Activated CD4-positive, alpha-beta T cell treated with anti-CD3 and anti-CD28 coated beads for 36 hours (primary cell): ENCODE results near the gene NRXN3. TPM values are rescaled to one million over a fixed set of nuclear protein-coding genes. Genes with fewer than 3 reads are reported as not detected.

Experiments used
- ATAC-seq: fragments of 200-7000 bp; cut with Tn5 transposase; one replicate; pipeline ENCODE4 v1.10.0; 2021; ENCODE audit warnings: mild to moderate bottlenecking, moderate library complexity
- CTCF ChIA-PET: fragments of 350-600 bp; sonication (Branson Sonifier 250); formaldehyde crosslinking; loops from one replicate; lab custom pipeline; 2021; ENCODE audit warnings: antibody characterized with exemption; lab: Charles Lee
- POLR2A ChIA-PET: fragments of 350-600 bp; sonication (Branson Sonifier 250); formaldehyde crosslinking; loops from one replicate; lab custom pipeline; 2021; ENCODE audit warnings: antibody characterized with exemption, inconsistent platforms; lab: Charles Lee
- DNase-seq: peaks from one replicate; pipeline ENCODE4 v3.0.0-alpha.2; 2020
- H3K27ac Mint-ChIP-seq: one replicate; pipeline ENCODE4 v1.8.0; 2021; ENCODE audit warnings: mixed read lengths
- H3K27me3 Mint-ChIP-seq: one replicate; pipeline ENCODE4 v1.8.0; 2021; ENCODE audit warnings: mixed read lengths
- H3K36me3 Mint-ChIP-seq: one replicate; pipeline ENCODE4 v1.8.0; 2021; ENCODE audit warnings: low read depth, mixed read lengths
- H3K4me1 Mint-ChIP-seq: one replicate; pipeline ENCODE4 v1.8.0; 2021; ENCODE audit warnings: mixed read lengths
- H3K4me3 Mint-ChIP-seq: one replicate; pipeline ENCODE4 v1.8.0; 2021; ENCODE audit warnings: mild to moderate bottlenecking, moderate library complexity, mixed read lengths
- H3K9me3 Mint-ChIP-seq: one replicate; pipeline ENCODE4 v1.8.0; 2021; ENCODE audit warnings: low read depth, mixed read lengths
- intact Hi-C, 2 experiments: fragments of 100-400 bp; cut with DNase I in 1 of 2; cut with micrococcal nuclease in 1 of 2; formaldehyde crosslinking; loops; one replicate each; pipeline versions ENCODE4 v1.14.2 to v1.15.1; 2022 to 2024; cut with DNase I, micrococcal nuclease
- total RNA-seq, 2 experiments: library from RNA; stranded (reverse); gene quantifications; one replicate each; pipeline ENCODE4 v1.2.3, GENCODE V29; 2021

Gene NRXN3
- total RNA-seq, 2 experiments from 2014 or later: not detected

DNA sequence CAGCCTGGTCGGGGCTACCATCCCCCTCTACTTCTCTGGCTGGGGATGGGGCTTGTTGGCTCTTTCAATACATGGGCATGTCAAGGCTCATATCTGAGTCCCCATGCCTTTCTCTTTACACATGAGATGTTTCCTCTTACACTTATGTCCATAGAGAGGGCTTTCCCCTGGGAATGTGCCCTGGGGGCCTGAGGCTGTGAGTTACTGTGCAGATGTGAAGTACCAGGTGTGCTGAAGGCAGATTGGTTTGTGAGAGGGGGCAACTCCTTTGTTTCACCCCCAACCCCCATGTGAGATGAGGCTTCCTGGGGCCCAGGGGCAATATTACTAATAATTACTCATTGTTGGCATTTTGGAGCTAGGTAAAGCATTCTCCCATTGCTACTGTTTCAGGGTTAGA, 32.8 kb downstream of the NRXN3 start:
- DNase-seq (no peak), ATAC-seq (no peak)
- H3K9me3 Mint-ChIP-seq: no peaks in the 10 kb centered on the region
- no peaks in the 10 kb centered on the region for H3K36me3 Mint-ChIP-seq
- H3K4me3 Mint-ChIP-seq: no peak overlapping the region
- ChIA-PET CTCF (no interaction called here), POLR2A (no interaction called here)
- H3K27ac Mint-ChIP-seq: no peak overlapping the region
- peaks cover 8% of the 10 kb centered on the region for H3K4me1 Mint-ChIP-seq
- intact Hi-C loops: no loop called here
- peaks cover 2% of the 10 kb centered on the region for H3K27me3 Mint-ChIP-seq

- Mint-ChIP-seq H3K4me3 (no peak overlapping the region), H3K36me3 (no peaks in the 10 kb centered on the region), H3K4me1 (peaks cover 2% of the 10 kb centered on the region), H3K9me3 (no peaks in the 10 kb centered on the region), H3K27ac (no peak overlapping the region), H3K27me3 (no peaks in the 10 kb centered on the region)
- ATAC-seq (no peak), DNase-seq (no peak)
- ChIA-PET POLR2A (no interaction called here), CTCF (no interaction called here)
- intact Hi-C loops: no loop called here
Measured at GRCh38 chr14:78207414-78207813, 37.2 kb downstream of the NRXN3 start.

DNA sequence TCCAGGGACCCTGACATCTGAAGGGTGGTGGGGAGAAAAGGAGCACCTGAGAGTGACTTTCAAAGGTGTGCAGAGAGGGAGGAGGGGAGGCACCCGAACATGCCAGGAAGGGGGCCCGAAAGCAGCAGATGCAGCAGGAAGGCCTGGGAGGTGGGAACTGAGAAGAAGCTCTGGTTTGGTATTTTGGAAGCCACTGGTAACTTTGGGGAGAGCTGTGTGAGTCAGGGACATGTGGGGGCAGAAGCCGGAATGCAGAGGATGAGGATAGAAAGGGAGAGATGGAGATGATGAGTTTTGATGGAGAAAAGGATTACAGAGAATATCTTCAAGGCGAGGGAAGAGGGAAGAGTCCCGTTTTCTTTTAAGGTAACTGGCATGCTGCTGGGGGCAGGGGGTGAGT, 50.1 kb downstream of the NRXN3 start:
- intact Hi-C loops: no loop called here
- DNase-seq: no peak
- no peaks in the 10 kb centered on the region for H3K9me3 Mint-ChIP-seq
- ATAC-seq: no peak
- no peaks in the 10 kb centered on the region for H3K36me3 Mint-ChIP-seq
- POLR2A ChIA-PET: no interaction called here
- no peak overlapping the region for H3K27ac Mint-ChIP-seq
- no peaks in the 10 kb centered on the region for H3K27me3 Mint-ChIP-seq
- H3K4me3 Mint-ChIP-seq: no peak overlapping the region
- CTCF ChIA-PET: no interaction called here
- H3K4me1 Mint-ChIP-seq: no peaks in the 10 kb centered on the region

DNA sequence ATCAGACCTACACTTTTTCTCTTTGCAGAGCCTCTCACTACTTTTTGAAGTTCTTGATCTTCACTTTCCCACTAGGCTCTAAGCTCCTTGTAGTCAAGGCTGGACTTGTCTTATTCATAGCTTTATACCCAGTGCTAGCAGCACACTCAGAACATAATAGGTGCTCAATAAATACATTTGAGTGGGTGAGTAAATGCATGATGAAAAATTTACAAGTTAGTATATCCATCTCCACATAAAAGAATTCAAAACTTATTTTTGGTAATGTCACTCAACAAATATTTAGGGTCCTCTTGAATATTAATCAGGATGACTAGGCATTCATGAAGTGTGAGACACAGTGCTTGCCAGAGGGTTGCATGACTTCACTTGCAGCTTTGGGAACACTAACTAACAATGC, 52.6 kb downstream of the NRXN3 start:
- Mint-ChIP-seq H3K4me1 (no peaks in the 10 kb centered on the region), H3K4me3 (no peak overlapping the region), H3K36me3 (no peaks in the 10 kb centered on the region), H3K9me3 (no peaks in the 10 kb centered on the region), H3K27ac (no peak overlapping the region), H3K27me3 (peaks cover 3% of the 10 kb centered on the region)
- ATAC-seq (no peak), DNase-seq (no peak)
- intact Hi-C loops: no loop called here
- ChIA-PET CTCF (no interaction called here), POLR2A (no interaction called here)

- POLR2A ChIA-PET: no interaction called here
- Mint-ChIP-seq H3K27ac (no peak overlapping the region), H3K9me3 (no peaks in the 10 kb centered on the region), H3K4me3 (no peak overlapping the region), H3K4me1 (peaks cover 11% of the 10 kb centered on the region), H3K27me3 (peaks cover 15% of the 10 kb centered on the region), H3K36me3 (no peaks in the 10 kb centered on the region)
- no peak for ATAC-seq
- CTCF ChIA-PET: interaction anchor here (0.7 kb wide), 1 partner anchor 149 kb away, joined by 3 read pairs; no protein-coding TSS in a partner anchor
- intact Hi-C loops: loop anchor here in 1 of 2 experiments (2.0 kb wide), 1 partner anchor 51 kb away; no protein-coding TSS in a partner anchor
- DNase-seq: no peak
Measured at GRCh38 chr14:78227248-78228077, 57.3 kb downstream of the NRXN3 start.

DNA sequence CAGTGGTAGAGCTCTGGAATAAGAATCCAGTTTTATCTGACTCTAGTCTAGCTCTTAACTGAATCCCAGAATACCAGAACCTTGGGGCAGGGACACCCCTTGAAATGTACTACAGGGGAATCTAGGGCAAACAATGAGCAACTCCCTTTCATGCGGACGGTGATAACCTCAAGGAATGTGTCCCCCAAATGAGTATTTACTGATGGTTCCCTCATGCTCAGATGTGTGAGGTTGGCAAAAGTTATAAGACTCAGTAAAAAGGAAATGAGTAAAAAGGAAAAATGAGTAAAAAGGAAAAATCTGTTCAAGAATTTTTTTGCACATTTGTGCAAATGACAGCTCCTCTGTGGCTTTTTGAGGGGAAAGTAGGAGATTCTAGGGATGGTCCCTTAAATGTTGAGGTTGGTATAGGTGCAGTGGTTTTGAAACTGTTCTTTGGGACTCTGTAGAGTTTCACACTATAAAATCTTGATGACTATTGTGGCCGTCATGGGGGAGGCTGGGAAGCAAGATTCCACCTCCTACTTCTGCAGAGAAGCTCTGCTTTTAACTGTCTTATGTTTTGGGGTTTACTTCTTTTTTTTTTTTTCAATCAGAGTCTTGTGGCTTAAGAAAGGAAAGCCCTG, 58.6 kb downstream of the NRXN3 start:
- intact Hi-C loops: loop anchor here in 1 of 2 experiments (1.0 to 2.0 kb wide), 2 partner anchors 25 to 50 kb away; no protein-coding TSS in a partner anchor
- no peaks in the 10 kb centered on the region for H3K9me3 Mint-ChIP-seq
- POLR2A ChIA-PET: no interaction called here
- CTCF ChIA-PET: interaction anchor here (0.8 kb wide), 1 partner anchor 242 kb away, joined by 4 read pairs; no protein-coding TSS in a partner anchor
- peaks cover 11% of the 10 kb centered on the region for H3K4me1 Mint-ChIP-seq
- no peak overlapping the region for H3K4me3 Mint-ChIP-seq
- H3K27ac Mint-ChIP-seq: no peak overlapping the region
- ATAC-seq (peak; percentile 91), DNase-seq (peak; percentile 23)
- no peaks in the 10 kb centered on the region for H3K36me3 Mint-ChIP-seq
- H3K27me3 Mint-ChIP-seq: peaks cover 26% of the 10 kb centered on the region

GRCh38 chr14:78232231-78233000, 62.2 kb downstream of the NRXN3 start:
- no peak overlapping the region for H3K4me3 Mint-ChIP-seq
- CTCF ChIA-PET: no interaction called here

GRCh38 chr14:78238141-78238540, 68.0 kb downstream of the NRXN3 start:
- no peaks in the 10 kb centered on the region for H3K4me1 Mint-ChIP-seq

More at GRCh38 chr14:78232231-78233000, 62.2 kb downstream of the NRXN3 start:
- intact Hi-C loops: no loop called here
- POLR2A ChIA-PET: no interaction called here
- Mint-ChIP-seq H3K9me3 (no peaks in the 10 kb centered on the region), H3K36me3 (no peaks in the 10 kb centered on the region), H3K27me3 (peaks cover 27% of the 10 kb centered on the region), H3K4me1 (peaks cover 11% of the 10 kb centered on the region), H3K27ac (no peak overlapping the region)
- DNase-seq (no peak), ATAC-seq (no peak)

GRCh38 chr14:78240567-78240966, 70.4 kb downstream of the NRXN3 start:
- POLR2A ChIA-PET: no interaction called here
- H3K27ac Mint-ChIP-seq: no peak overlapping the region

More at GRCh38 chr14:78238141-78238540, 68.0 kb downstream of the NRXN3 start:
- ChIA-PET CTCF (no interaction called here), POLR2A (no interaction called here)
- intact Hi-C loops: no loop called here
- H3K27me3 Mint-ChIP-seq: peaks cover 11% of the 10 kb centered on the region
- no peaks in the 10 kb centered on the region for H3K36me3 Mint-ChIP-seq
- H3K27ac Mint-ChIP-seq: no peak overlapping the region
- no peak for DNase-seq
- ATAC-seq: no peak
- H3K9me3 Mint-ChIP-seq: no peaks in the 10 kb centered on the region
- no peak overlapping the region for H3K4me3 Mint-ChIP-seq

GRCh38 chr14:78242086-78242485, 71.9 kb downstream of the NRXN3 start:
- no peaks in the 10 kb centered on the region for H3K4me1 Mint-ChIP-seq
- intact Hi-C loops: no loop called here
- H3K27me3 Mint-ChIP-seq: peaks cover 4% of the 10 kb centered on the region
- POLR2A ChIA-PET: no interaction called here
- H3K4me3 Mint-ChIP-seq: no peak overlapping the region
- ATAC-seq (no peak), DNase-seq (no peak)
- CTCF ChIA-PET: no interaction called here
- no peaks in the 10 kb centered on the region for H3K36me3 Mint-ChIP-seq
- H3K9me3 Mint-ChIP-seq: no peaks in the 10 kb centered on the region
- H3K27ac Mint-ChIP-seq: no peak overlapping the region

More at GRCh38 chr14:78240567-78240966, 70.4 kb downstream of the NRXN3 start:
- DNase-seq (no peak), ATAC-seq (no peak)
- CTCF ChIA-PET: interaction anchor here (0.7 kb wide), 1 partner anchor 13 kb away, joined by 3 read pairs; no protein-coding TSS in a partner anchor
- intact Hi-C loops: no loop called here
- Mint-ChIP-seq H3K9me3 (no peaks in the 10 kb centered on the region), H3K4me1 (no peaks in the 10 kb centered on the region), H3K27me3 (peaks cover 5% of the 10 kb centered on the region), H3K36me3 (no peaks in the 10 kb centered on the region), H3K4me3 (no peak overlapping the region)

- DNase-seq (no peak), ATAC-seq (no peak)
- Mint-ChIP-seq H3K4me1 (no peaks in the 10 kb centered on the region), H3K27me3 (no peaks in the 10 kb centered on the region), H3K9me3 (no peaks in the 10 kb centered on the region), H3K27ac (no peak overlapping the region), H3K4me3 (no peak overlapping the region), H3K36me3 (no peaks in the 10 kb centered on the region)
- intact Hi-C loops: no loop called here
- CTCF ChIA-PET: no interaction called here
- POLR2A ChIA-PET: no interaction called here
Measured at GRCh38 chr14:78243187-78243586, 73.0 kb downstream of the NRXN3 start.
